Kidney (tissue), 14 donors: ENCODE measurements around the gene CUL4A. TPM values are rescaled to one million over a fixed set of nuclear protein-coding genes. Genes with fewer than 3 reads are reported as not detected.

Source experiments
- DNase-seq, 5 donors: peaks; one replicate each; pipeline ENCODE4 v3.0.0-alpha.2; 2013 to 2020
- FAIRE-seq: peaks from 2 replicates; lab custom pipeline; 2012; peaks lifted over from hg19 to GRCh38; lab: Jason Lieb, UNC
- H3K27ac ChIP-seq, 2 donors: one replicate each; pipeline ENCODE4 v1.7.0; 2013; ENCODE audit warnings: low read depth in 2 of 2, low read length in 2 of 2, inconsistent platforms in 1 of 2
- H3K27me3 ChIP-seq: one replicate; pipeline ENCODE4 v1.7.1; 2013; ENCODE audit warnings: low read length, inconsistent platforms; ENCODE audit not compliant: control insufficient read depth, insufficient read depth
- H3K36me3 ChIP-seq, 3 donors: one replicate each; pipeline versions ENCODE4 v1.7.0 to v1.7.1; 2013; ENCODE audit warnings: low read length in 3 of 3, control low read depth in 1 of 3, inconsistent platforms in 1 of 3; ENCODE audit not compliant: insufficient read depth in 3 of 3, control insufficient read depth in 2 of 3
- H3K4me1 ChIP-seq, 3 donors: one replicate each; pipeline versions ENCODE4 v1.7.0 to v1.7.1; 2013; ENCODE audit warnings: low read length in 3 of 3, inconsistent platforms in 1 of 3, low read depth in 1 of 3; ENCODE audit not compliant: control insufficient read depth in 2 of 3, insufficient read depth in 2 of 3
- H3K4me3 ChIP-seq, 3 donors: one replicate each; pipeline versions ENCODE4 v1.7.0 to v1.8.1; 2013; ENCODE audit warnings: low read length in 3 of 3, control low read depth in 1 of 3, inconsistent platforms in 1 of 3
- H3K9ac ChIP-seq, 3 donors: one replicate each; pipeline versions ENCODE4 v1.7.0 to v1.7.1; 2013; ENCODE audit warnings: low read length in 3 of 3, control low read depth in 1 of 3, inconsistent platforms in 1 of 3
- H3K9me3 ChIP-seq, 3 donors: one replicate each; pipeline versions ENCODE4 v1.7.0 to v1.7.1; 2013; ENCODE audit warnings: low read length in 3 of 3, control low read depth in 1 of 3, inconsistent platforms in 1 of 3; ENCODE audit not compliant: control insufficient read depth in 2 of 3, insufficient read depth in 1 of 3
- CTCF ChIP-seq: IDR thresholded peaks from 3 replicates; pipeline ENCODE4 v1.5.1; 2012; ENCODE audit warnings: mild to moderate bottlenecking, moderate library complexity, borderline replicate concordance; ENCODE audit not compliant: insufficient read depth; ENCODE audit errors: extremely low read depth
- intact Hi-C: fragments of 100-400 bp; cut with DNase I; formaldehyde crosslinking; loops from one replicate; pipeline ENCODE4 v1.11.1; 2022
- microRNA-seq: library from miRNA; unstranded; fragments of <30 nt; microRNA quantifications from one replicate; pipeline ENCODE4 v1.2.0, GENCODE V29; 2020
- polyA plus RNA-seq: library from polyadenylated mRNA; stranded (reverse); fragments of 350-450 nt; fragmentation: Illumina TruSeq; extraction: RNeasy Lipid Tissue Mini Kit (QIAGEN cat#74804); gene quantifications from one replicate; pipeline ENCODE4 v1.2.3, GENCODE V29; 2014; ENCODE audit warnings: low read depth, low replicate concordance; ENCODE audit not compliant: insufficient read depth
- total RNA-seq: library from RNA; stranded (reverse); fragmentation: NEBNext Ultra II Directional; extraction: Animal tissue kit (Norgen Biotek cat#: 25700); gene quantifications from one replicate; pipeline ENCODE4 v1.2.1, GENCODE V29; 2021
- donor health status: control.
- donor health status: control.
- donor health status: control.
- donor health status: control.
- donor health status: control.
- donor health status: DM: yes; HTN: yes; CAD: no.
- donor health status: Normal renal cell carcinoma (clear cell type).

CUL4A gene
- total and polyA plus RNA-seq, 2 donors from 2014 or later, result 26.5 to 62.5 TPM

GRCh38 chr13:113315992-113316391, 106.6 kb downstream of the CUL4A start:
- TF ChIP-seq CTCF, result no peak
- H3K36me3 ChIP-seq, result peaks cover 4 to 50% (median 27%) of the 10 kb centered on the region in 3 donors
- no peaks in the 10 kb centered on the region for H3K4me1 ChIP-seq
- DNase-seq, result no peak
- no peaks in the 10 kb centered on the region for H3K9me3 ChIP-seq
- H3K27me3 ChIP-seq, result no peaks in the 10 kb centered on the region
- intact Hi-C loops, result no loop called here
- FAIRE-seq, result no peak
- H3K9ac ChIP-seq, result no peak overlapping the region
- H3K4me3 ChIP-seq, result no peak overlapping the region
- no peak overlapping the region for H3K27ac ChIP-seq

Small RNAs within 50 kb of the gene (microRNA-seq; reads per million reads assigned to microRNA genes)
- gene MIR8075, result not detected

Other genes with a start within 250 kb of the CUL4A start
- 61.9 TPM for gene MCF2L, start 240.4 kb upstream of the CUL4A start, total RNA-seq
- gene MCF2L, start 240.4 kb upstream of the CUL4A start, polyA plus RNA-seq, result 12.1 TPM
- 0.16 TPM for gene F7, start 103.8 kb upstream of the CUL4A start, total RNA-seq
- 0.52 TPM for gene F7, start 103.8 kb upstream of the CUL4A start, polyA plus RNA-seq
- 5.1 TPM for gene F10, start 86.8 kb upstream of the CUL4A start, total RNA-seq
- 6.8 TPM for gene F10, start 86.8 kb upstream of the CUL4A start, polyA plus RNA-seq
- gene PROZ, start 51.0 kb upstream of the CUL4A start, total RNA-seq, result not detected
- 20.0 TPM for gene PROZ, start 51.0 kb upstream of the CUL4A start, polyA plus RNA-seq
- 34.9 TPM for gene PCID2, start 944 bp upstream of the CUL4A start, total RNA-seq
- 22.9 TPM for gene PCID2, start 944 bp upstream of the CUL4A start, polyA plus RNA-seq
- 256 TPM for gene LAMP1, start 87.6 kb downstream of the CUL4A start, total RNA-seq
- 210 TPM for gene LAMP1, start 87.6 kb downstream of the CUL4A start, polyA plus RNA-seq
- 9.6 TPM for gene GRTP1, start 154.5 kb downstream of the CUL4A start, total RNA-seq
- 18.3 TPM for gene GRTP1, start 154.5 kb downstream of the CUL4A start, polyA plus RNA-seq
- 1.5 TPM for gene ADPRHL1, start 243.9 kb downstream of the CUL4A start, total RNA-seq
- gene ADPRHL1, start 243.9 kb downstream of the CUL4A start, polyA plus RNA-seq, result 1.1 TPM